GM19193 (cell line): Measurements from ENCODE around the gene CDH18.

ENCODE experiments used
- POLR2A ChIP-seq: IDR thresholded peaks from 4 replicates; pipeline ENCODE4 v1.6.1; 2011; ENCODE audit not compliant: insufficient read depth, insufficient read length; ENCODE audit errors: extremely low read depth

CDH18 gene

DNA sequence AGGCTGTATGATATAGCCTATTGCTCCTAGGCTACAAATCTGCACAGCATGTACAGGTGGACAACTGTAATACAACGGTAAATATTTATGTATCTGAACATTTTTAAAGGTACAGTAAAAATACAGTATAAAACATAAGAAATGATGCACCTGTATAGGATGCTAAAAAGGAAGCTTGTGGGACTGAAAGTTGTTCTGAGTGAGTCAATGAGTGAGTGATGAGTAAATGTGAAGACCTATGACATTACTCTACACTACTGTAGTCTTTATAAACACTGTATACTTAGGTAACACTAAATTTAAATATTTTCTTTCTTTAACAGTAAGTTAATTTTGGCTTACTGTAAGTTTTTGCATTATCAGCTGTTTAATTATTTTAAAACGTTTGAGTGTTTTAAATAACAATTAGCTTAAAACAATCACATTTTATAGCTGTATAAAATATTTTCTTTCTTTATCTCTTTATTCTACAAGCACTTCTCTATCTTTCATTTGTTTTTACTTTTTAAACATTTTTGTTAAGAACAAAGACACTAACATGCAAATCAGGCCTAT is 28.1 kb downstream of the CDH18 start:
- no peak for TF ChIP-seq POLR2A

DNA sequence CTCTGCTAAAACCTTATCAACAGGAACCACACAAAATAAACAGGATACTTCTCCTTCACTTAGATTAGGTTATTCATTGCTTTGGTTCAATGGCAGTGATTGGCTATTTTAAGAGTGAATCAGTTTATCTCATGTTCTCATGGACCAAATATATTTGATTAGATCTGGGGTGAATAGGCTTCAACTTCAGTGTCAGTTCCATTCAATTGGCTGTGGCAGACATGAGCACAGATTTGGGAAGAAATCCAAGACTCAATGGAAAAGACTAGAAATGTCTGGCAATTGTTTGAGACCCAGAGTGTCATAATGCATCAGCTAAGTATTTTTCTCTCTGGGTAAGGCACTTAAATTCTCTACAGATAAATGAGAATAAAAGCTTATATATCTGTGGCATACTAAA is 37.1 kb downstream of the CDH18 start:
- no peak for TF ChIP-seq POLR2A

GRCh38 chr5:19940192-19940591 is 47.8 kb downstream of the CDH18 start:
- no peak for TF ChIP-seq POLR2A

GRCh38 chr5:19930451-19930850 is 57.5 kb downstream of the CDH18 start:
- no peak for TF ChIP-seq POLR2A

- TF ChIP-seq POLR2A, result no peak
These were observed 59.2 kb downstream of the CDH18 start for GRCh38 chr5:19928562-19929421.

- TF ChIP-seq POLR2A, result no peak
These were observed 60.1 kb downstream of the CDH18 start for GRCh38 chr5:19927919-19928318.

DNA sequence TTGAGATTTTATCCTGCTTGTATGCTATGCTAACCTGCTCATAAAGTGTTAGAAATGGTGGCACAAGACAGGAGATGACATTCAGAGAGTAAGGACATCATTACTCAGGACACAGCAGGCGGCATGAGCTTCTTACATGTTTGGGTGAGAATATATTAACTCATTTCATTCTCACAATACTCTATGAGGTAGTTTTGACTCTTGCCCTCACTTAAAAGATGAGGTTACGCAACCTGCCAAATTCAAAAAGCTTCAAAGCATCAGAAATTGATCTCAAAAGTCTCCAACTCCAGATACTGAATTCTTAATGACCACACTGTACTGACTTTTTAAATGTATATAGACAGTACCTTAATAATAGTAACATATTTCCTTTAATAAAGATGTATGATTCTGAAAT is 60.8 kb downstream of the CDH18 start:
- no peak for TF ChIP-seq POLR2A

DNA sequence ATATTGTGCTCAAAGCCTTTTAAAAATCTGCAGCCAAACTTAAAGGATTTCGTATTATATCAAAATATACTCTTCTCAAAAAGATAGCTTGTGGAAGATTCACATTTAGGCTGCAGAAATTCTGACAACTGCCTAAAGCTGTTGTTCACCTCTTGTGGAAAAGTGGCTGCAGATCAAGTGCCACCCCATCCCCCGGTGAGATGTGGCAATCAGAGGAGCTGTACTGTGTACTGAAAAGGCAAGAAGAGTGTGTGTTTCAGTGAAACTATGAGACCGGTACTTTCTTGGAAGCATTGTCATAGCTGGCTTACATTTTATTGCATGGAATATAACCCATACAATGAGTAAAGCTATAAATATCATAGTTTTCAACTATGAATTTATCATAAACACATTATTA is 64.3 kb downstream of the CDH18 start:
- TF ChIP-seq POLR2A, result no peak

DNA sequence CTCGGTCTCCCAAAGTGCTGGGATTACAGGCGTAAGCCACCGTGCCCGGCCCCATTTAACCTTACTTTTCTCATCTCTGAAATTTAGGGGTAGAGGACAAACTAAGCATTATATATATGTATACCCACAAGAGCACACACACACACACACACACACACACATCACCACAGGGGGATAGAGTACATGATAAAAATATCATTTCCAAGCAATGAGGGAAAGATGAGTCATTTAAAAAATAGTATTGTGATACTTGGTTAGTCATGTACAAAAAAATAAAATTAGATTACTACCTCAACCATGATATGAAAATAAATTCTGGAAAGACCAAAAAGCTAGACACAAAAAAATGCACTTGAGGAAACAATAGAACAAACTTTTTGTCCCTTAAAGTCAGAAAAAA is 67.2 kb downstream of the CDH18 start:
- no peak for TF ChIP-seq POLR2A

DNA sequence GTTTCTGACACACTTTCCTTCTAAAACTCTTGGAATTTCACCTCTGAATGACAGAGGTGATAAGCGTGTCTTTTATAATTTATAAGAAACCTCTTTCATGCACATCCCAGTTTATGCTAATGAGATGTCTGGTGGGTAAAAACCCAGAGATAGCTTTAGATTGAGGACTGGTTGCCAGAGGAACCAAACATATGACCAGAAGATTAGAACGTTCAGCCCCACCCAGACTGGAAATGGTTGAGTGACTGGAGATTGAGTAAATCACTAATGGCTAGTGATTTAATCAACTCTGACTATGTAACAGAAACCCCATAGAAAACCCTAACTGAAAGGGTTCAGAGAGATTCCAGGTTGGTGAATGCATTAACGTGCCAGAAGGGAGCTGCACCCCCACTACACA is 69.2 kb downstream of the CDH18 start:
- TF ChIP-seq POLR2A, result no peak

- no peak for TF ChIP-seq POLR2A
These were observed 70.3 kb downstream of the CDH18 start for GRCh38 chr5:19917588-19918122.

GRCh38 chr5:19910136-19910535 is 77.9 kb downstream of the CDH18 start:
- TF ChIP-seq POLR2A, result no peak

- TF ChIP-seq POLR2A, result no peak
These were observed 83.2 kb downstream of the CDH18 start for GRCh38 chr5:19904766-19905165.

GRCh38 chr5:19903611-19904010 is 84.4 kb downstream of the CDH18 start:
- TF ChIP-seq POLR2A, result no peak

GRCh38 chr5:19902316-19902934 is 85.6 kb downstream of the CDH18 start:
- TF ChIP-seq POLR2A, result no peak

GRCh38 chr5:19900269-19900668 is 87.7 kb downstream of the CDH18 start:
- no peak for TF ChIP-seq POLR2A
